Measurements from ENCODE around the gene IFITM5. TPM values are rescaled to one million over a fixed set of nuclear protein-coding genes. Genes with fewer than 3 reads are reported as not detected.

The IFITM5 gene
- total RNA-seq, 1 experiment from 2014 or later: not detected

DNA sequence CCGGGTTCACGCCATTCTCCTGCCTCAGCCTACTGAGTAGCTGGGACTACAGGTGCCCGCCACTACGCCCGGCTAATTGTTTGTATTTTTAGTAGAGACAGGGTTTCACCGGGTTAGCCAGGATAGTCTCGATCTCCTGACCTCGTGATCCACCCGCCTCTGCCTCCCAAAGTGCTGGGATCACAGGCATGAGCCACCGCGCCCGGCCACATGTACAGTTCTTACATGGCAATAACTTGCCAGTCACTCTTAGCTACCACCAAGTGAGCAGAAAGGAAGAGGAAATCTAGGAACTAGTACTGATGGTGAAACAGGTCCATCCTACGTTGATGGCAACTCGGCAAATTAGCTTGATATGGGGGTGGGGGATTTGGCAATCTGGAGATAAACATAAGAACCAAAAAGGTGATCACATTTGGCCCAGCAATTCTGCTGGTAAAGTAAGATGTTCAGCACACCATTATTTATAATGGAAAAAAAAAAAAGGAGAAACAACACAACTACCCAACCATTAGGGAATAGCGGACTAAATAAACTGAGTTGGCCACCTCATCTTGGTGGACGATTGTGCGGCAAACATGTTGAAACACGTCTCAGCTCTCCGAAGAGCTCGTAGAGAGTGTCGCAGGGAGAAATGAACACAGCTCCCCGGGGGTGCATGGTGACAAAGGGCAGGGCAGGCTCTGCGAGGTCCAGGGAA lies 15.8 kb downstream of the IFITM5 start:
- in situ Hi-C loops (cut with HindIII; ENCODE audit: low pct_unique_long_range_greater_than_20kb, low sequenced_read_pairs): no loop called here
- H3K27me3 ChIP-seq (ENCODE audit: control insufficient read depth, insufficient read depth, low read length): peaks cover 3% of the 10 kb centered on the region

DNA sequence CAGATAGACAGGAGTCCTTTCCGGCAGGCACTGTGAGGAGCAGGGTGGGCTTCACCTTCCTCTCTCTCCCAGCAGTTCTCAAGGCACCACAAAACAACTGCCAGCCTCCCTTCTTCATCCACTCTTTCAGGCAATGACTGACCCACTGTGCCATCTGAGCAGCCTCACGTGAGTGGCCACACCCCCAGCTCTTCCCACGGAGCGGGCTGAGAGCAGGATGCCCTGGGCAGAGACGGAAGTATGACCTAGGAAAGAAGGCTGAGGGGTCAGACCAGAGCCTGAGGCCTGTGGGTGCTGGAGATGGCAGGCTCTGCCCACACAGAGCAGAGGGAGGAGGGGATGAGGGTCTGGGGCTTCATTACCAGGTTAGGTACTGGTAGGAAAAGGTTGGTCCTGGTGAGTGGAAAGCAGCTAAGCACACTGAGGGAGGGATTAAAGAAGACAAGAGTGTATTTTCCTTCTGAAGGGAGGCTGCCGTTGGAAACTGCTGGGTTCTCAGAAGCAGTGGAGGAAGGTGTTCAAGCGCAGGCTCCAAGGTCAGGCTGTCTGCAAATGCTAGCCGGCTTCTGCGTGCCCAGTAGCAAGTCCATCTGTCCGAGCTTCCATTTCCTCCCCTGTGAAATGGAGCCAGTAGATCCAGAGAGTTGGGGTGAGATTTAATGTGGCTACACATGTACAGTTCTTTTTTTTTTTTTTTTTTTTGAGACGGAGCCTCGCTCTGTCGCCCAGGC lies 16.5 kb downstream of the IFITM5 start:
- no peak for DNase-seq (ENCODE audit: low read depth, low spot score)
- Histone ChIP-seq H3K9me3 (ENCODE audit: control insufficient read depth, insufficient read depth, low read depth, low read length) (no peaks in the 10 kb centered on the region), H3K4me3 (ENCODE audit: low read depth in 2 of 2, low read length in 2 of 2) (no peak overlapping the region), H3K27me3 (ENCODE audit: control insufficient read depth, insufficient read depth, low read length) (peaks cover 3% of the 10 kb centered on the region), H3K27ac (ENCODE audit: low read length) (no peak overlapping the region), H3K36me3 (ENCODE audit: control insufficient read depth, insufficient read depth, low read length) (no peaks in the 10 kb centered on the region), H3K4me1 (ENCODE audit: control insufficient read depth, insufficient read depth, low read length) (peaks cover 13% of the 10 kb centered on the region; the same call in 1 of the 2 replicates)
- ChIA-PET POLR2A (interaction anchor here (0.6 kb wide), 1 partner anchor 71 kb away, joined by 5 read pairs; no protein-coding TSS in a partner anchor), CTCF (no interaction called here)
- BruUV-seq (replicated peaks): no TSS peak
- intact Hi-C loops (cut with micrococcal nuclease; ENCODE audit: unreplicated experiment): no loop called here
- no peak for ATAC-seq
- TF ChIP-seq, protein P1, sequence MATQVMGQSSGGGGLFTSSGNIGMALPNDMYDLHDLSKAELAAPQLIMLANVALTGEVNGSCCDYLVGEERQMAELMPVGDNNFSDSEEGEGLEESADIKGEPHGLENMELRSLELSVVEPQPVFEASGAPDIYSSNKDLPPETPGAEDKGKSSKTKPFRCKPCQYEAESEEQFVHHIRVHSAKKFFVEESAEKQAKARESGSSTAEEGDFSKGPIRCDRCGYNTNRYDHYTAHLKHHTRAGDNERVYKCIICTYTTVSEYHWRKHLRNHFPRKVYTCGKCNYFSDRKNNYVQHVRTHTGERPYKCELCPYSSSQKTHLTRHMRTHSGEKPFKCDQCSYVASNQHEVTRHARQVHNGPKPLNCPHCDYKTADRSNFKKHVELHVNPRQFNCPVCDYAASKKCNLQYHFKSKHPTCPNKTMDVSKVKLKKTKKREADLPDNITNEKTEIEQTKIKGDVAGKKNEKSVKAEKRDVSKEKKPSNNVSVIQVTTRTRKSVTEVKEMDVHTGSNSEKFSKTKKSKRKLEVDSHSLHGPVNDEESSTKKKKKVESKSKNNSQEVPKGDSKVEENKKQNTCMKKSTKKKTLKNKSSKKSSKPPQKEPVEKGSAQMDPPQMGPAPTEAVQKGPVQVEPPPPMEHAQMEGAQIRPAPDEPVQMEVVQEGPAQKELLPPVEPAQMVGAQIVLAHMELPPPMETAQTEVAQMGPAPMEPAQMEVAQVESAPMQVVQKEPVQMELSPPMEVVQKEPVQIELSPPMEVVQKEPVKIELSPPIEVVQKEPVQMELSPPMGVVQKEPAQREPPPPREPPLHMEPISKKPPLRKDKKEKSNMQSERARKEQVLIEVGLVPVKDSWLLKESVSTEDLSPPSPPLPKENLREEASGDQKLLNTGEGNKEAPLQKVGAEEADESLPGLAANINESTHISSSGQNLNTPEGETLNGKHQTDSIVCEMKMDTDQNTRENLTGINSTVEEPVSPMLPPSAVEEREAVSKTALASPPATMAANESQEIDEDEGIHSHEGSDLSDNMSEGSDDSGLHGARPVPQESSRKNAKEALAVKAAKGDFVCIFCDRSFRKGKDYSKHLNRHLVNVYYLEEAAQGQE (IDR thresholded peaks at IDR 0.05; ENCODE audit: insufficient read depth in 1 of 2, low read depth in 2 of 2, low read length in 1 of 2): no peak
- TF ChIP-seq, protein P2, sequence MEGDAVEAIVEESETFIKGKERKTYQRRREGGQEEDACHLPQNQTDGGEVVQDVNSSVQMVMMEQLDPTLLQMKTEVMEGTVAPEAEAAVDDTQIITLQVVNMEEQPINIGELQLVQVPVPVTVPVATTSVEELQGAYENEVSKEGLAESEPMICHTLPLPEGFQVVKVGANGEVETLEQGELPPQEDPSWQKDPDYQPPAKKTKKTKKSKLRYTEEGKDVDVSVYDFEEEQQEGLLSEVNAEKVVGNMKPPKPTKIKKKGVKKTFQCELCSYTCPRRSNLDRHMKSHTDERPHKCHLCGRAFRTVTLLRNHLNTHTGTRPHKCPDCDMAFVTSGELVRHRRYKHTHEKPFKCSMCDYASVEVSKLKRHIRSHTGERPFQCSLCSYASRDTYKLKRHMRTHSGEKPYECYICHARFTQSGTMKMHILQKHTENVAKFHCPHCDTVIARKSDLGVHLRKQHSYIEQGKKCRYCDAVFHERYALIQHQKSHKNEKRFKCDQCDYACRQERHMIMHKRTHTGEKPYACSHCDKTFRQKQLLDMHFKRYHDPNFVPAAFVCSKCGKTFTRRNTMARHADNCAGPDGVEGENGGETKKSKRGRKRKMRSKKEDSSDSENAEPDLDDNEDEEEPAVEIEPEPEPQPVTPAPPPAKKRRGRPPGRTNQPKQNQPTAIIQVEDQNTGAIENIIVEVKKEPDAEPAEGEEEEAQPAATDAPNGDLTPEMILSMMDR (IDR thresholded peaks at IDR 0.05): no peak
- in situ Hi-C loops (cut with HindIII; ENCODE audit: low pct_unique_long_range_greater_than_20kb, low sequenced_read_pairs): no loop called here

More for the DNA sequence above, 15.8 kb downstream of the IFITM5 start:
- intact Hi-C loops (cut with micrococcal nuclease; ENCODE audit: unreplicated experiment): no loop called here
- DNase-seq (ENCODE audit: low read depth, low spot score) (no peak), ATAC-seq (no peak)
- no TSS peak for BruUV-seq (replicated peaks)
- H3K9me3 ChIP-seq (ENCODE audit: control insufficient read depth, insufficient read depth, low read depth, low read length): no peaks in the 10 kb centered on the region
- H3K36me3 ChIP-seq (ENCODE audit: control insufficient read depth, insufficient read depth, low read length): no peaks in the 10 kb centered on the region
- ChIA-PET CTCF (interaction anchor here (0.6 kb wide), 1 partner anchor 253 kb away, joined by 3 read pairs; no protein-coding TSS in a partner anchor), POLR2A (interaction anchor here (0.6 kb wide), 1 partner anchor 792 kb away, joined by 3 read pairs; no protein-coding TSS in a partner anchor)
- no peak for TF ChIP-seq TCF7L2 (IDR thresholded peaks at IDR 0.05; ENCODE audit: low read depth, low read length)
- TF ChIP-seq, protein P1 (IDR thresholded peaks at IDR 0.05; ENCODE audit: insufficient read depth in 1 of 2, low read depth in 2 of 2, low read length in 1 of 2): no peak
- TF ChIP-seq, protein P2 (IDR thresholded peaks at IDR 0.05): no peak
- TF ChIP-seq SIN3A (IDR thresholded peaks at IDR 0.05; ENCODE audit: borderline replicate concordance, insufficient read depth, low read depth, low read length): no peak
- H3K4me1 ChIP-seq (ENCODE audit: control insufficient read depth, insufficient read depth, low read length): peaks cover 19% of the 10 kb centered on the region; the same call in 1 of the 2 replicates
- no peak overlapping the region for H3K4me3 ChIP-seq (ENCODE audit: low read depth in 2 of 2, low read length in 2 of 2)
- no peak overlapping the region for H3K27ac ChIP-seq (ENCODE audit: low read length)
